GM19452 (cell line): ENCODE measurements around the gene MBP.
"Not testable (repeated sequence)": the region's sequence is repeated elsewhere in the genome, so short reads cannot be mapped to it uniquely, and the experiment has no call there.

Source experiments
- ATAC-seq: cut with Tn5 transposase; IDR thresholded peaks from one replicate; pipeline ENCODE4 v1.9.1; 2021; ENCODE audit not compliant: unreplicated experiment

Gene MBP

GRCh38 chr18:76979111-76979751 lies 153.4 kb downstream of the MBP start:
- ATAC-seq = no peak

- ATAC-seq = no peak
These were observed 154.0 kb downstream of the MBP start for GRCh38 chr18:76978616-76979015.

GRCh38 chr18:76977684-76978232 lies 154.8 kb downstream of the MBP start:
- ATAC-seq = no peak

- ATAC-seq = no peak
These were observed 155.4 kb downstream of the MBP start for GRCh38 chr18:76977108-76977621.

GRCh38 chr18:76975577-76976110 lies 156.9 kb downstream of the MBP start:
- no peak for ATAC-seq

- no peak for ATAC-seq
These were observed 158.2 kb downstream of the MBP start for GRCh38 chr18:76974386-76974785.

GRCh38 chr18:76973520-76974266 lies 158.9 kb downstream of the MBP start:
- ATAC-seq = no peak

- ATAC-seq = no peak
These were observed 159.6 kb downstream of the MBP start for GRCh38 chr18:76972846-76973519.

- no peak for ATAC-seq
These were observed 160.3 kb downstream of the MBP start for GRCh38 chr18:76972241-76972640.

GRCh38 chr18:76970770-76971559 lies 161.6 kb downstream of the MBP start:
- no peak for ATAC-seq

GRCh38 chr18:76967721-76968472 lies 164.7 kb downstream of the MBP start:
- no peak for ATAC-seq

GRCh38 chr18:76967299-76967698 lies 165.3 kb downstream of the MBP start:
- ATAC-seq = not testable (repeated sequence)

- ATAC-seq = peak; percentile 57
These were observed 166.9 kb downstream of the MBP start for GRCh38 chr18:76965555-76966151.

- ATAC-seq = no peak
These were observed 168.6 kb downstream of the MBP start for GRCh38 chr18:76963936-76964335.

- no peak for ATAC-seq
These were observed 169.7 kb downstream of the MBP start for GRCh38 chr18:76962851-76963250.

- no peak for ATAC-seq
These were observed 172.0 kb downstream of the MBP start for GRCh38 chr18:76960528-76961035.

- ATAC-seq = no peak
These were observed 173.0 kb downstream of the MBP start for GRCh38 chr18:76959605-76960004.

- no peak for ATAC-seq
These were observed 173.8 kb downstream of the MBP start for GRCh38 chr18:76958692-76959341.
